Bone marrow (tissue), 2 donors: ENCODE measurements around the gene ZNF574.

Experiments
- DNase-seq, 2 donors: peaks; one replicate each; lab custom pipeline; 2025; lab: John Stamatoyannopoulos, UW

ZNF574 gene

DNA sequence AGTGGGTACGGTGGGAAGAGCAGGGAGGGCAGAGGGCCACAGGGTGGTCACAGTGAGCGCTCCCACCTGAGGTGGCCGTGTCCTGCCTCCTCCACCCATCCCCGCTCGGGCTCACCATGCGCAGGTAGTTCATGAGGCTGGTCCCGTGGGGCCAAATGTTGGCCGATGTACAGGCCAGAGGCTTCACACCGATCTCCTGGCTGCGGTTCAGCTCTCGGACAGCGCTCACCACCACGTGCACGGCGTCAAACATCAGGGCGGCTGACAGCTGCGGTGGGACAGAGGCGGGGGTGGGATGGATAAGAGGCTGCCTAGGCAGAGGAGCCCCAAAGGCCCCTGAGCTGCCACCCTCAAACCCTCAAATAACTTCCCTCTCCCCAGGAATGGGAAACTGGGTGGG is 21.8 kb upstream of the ZNF574 start:
- no peak for DNase-seq

- DNase-seq = no peak
Measured at GRCh38 chr19:42057846-42058245, 18.1 kb upstream of the ZNF574 start.

- DNase-seq = no peak
Measured at GRCh38 chr19:42059196-42059595, 16.8 kb upstream of the ZNF574 start.

GRCh38 chr19:42060117-42060516 is 15.8 kb upstream of the ZNF574 start:
- DNase-seq = no peak

DNA sequence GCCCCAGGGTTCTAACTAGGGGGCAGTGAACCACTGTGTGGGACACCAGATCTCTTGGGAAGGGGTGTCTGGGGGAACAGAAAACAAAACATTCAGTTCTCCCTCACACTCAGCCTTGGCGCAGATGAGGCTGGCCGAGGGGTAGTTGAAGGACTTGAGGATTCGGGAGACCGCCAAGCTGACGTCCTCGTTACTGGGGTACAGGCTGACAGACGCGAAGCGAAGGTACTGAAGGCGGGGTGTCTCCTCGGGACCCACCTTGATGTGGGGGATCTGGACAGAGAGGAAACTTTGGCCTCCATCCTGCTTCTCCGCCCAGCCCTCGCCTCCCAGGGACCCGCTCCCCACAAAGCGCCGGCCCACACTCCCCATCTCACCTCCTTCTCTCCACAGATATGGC is 13.6 kb upstream of the ZNF574 start:
- no peak for DNase-seq

DNA sequence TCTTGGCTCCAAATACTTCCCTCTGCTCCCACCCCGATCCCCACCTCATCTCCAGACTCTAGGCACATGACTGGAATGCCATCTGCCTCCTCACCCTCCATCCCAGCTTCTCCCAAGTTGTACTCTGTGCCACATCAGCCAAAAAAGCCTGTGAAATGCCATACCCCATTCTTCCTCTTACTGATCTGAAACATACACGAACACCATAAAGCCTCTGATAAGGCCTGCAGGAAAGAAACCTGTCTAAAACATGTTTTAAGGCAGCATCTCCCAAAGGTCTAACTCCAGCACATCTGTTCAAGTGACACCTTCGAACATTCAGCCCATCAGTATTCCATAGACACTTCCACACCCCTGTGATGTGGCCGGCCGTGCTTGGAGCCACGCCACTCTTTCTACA is 11.5 kb upstream of the ZNF574 start:
- DNase-seq = no peak

DNA sequence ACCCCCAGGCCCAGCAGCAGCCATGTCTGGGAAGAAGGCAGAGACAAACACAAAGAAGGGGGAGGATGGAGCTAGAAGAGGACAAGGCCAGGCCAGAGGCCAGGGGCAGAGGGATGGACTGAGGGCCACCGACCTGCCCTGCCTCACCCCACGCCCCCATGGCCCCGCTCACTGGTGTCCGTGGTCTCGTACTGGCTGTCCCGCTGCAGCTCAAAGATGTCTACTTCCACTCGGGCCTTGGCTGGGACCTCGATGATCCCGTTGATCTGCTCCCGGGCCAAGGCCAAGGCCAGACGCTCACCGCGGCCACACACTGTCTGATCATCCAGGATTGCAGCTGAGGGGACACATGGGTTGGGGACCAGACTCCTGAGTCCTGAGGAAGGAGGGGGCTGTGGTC is 10.9 kb upstream of the ZNF574 start:
- DNase-seq = no peak

DNA sequence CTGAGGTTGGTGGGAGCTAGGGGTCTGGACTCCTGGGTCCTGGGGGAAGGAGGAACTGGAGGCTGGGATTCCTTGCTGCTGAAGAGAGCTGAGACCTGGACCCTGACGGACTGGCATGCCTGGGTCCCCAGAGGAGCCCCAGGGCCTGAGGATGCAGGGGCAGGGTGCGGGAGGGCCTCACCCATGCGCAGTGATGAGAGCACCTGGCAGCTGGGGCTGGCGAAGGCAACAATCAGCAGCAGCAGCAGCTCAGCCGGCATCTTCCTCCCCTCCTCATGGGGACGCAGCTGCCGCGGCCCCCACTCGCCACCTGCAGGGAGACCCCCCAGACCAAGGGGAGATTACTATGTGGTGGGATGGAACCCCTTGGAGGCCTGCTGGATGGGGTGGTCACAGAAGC is 10.5 kb upstream of the ZNF574 start:
- DNase-seq = no peak

DNA sequence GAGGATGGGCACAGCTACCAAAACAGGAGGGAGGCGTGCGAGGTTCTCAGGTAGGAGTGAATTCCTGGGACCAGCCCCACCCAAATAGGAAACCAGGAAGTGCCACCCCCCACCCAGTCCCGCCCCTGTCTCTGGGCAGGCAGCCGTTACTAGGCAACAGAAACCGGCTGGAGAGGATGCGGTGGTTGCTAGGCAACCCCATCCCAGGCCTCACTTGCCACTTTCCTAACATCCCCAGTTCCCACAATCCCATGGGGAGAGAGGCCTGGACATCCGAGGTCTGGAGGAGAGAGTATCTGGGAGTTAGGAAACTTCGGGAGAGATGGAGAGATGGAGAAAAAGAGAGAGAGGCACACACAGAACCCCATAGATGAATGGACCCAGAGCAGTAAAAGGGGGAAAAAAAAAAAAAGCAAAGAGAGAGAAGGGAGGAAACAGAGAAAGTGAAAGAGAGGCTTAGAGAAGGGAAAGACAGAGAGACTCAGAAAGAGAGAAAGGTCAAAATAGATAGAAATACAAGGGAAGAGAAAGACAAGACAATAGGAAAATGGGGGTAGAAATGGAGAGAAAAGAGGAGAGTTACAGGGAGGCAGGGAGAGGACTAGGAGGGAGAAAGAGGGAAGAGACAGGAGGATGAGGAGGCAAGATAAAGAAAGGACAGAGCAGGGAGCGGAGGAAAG is 9.8 kb upstream of the ZNF574 start:
- no peak for DNase-seq

DNA sequence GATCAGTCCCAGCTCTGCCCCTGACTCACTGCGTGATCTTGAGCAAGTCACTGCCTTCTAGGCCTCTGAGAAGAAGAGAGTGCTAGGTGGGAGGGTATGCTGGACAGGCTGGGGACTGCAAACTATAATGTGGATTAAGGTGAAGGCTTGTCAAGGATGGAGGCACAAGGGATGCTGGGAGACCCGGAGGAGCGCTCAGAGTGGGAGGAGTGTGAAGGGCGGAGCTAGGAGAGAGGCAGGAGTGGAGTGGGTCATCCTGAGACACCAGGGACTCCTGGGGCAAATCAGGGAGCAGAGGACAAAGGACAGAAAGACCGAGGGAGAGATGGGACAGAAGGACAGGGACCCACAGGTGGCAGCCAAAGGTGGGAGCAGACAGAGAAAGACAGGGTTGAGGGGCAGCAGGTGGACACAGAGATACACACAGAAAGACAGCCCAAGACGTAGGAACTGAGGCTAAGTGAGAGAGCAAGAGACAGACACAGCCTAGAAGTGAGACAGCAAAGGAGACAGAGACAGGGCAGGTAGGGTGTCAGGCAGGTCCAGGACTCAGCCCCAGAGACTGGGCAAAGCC is 8.6 kb upstream of the ZNF574 start:
- no peak for DNase-seq

GRCh38 chr19:42068361-42068755 is 7.6 kb upstream of the ZNF574 start:
- DNase-seq = no peak

GRCh38 chr19:42068756-42069571 is 7.0 kb upstream of the ZNF574 start:
- DNase-seq = peak in 1 of 2 donors; percentile 11

DNA sequence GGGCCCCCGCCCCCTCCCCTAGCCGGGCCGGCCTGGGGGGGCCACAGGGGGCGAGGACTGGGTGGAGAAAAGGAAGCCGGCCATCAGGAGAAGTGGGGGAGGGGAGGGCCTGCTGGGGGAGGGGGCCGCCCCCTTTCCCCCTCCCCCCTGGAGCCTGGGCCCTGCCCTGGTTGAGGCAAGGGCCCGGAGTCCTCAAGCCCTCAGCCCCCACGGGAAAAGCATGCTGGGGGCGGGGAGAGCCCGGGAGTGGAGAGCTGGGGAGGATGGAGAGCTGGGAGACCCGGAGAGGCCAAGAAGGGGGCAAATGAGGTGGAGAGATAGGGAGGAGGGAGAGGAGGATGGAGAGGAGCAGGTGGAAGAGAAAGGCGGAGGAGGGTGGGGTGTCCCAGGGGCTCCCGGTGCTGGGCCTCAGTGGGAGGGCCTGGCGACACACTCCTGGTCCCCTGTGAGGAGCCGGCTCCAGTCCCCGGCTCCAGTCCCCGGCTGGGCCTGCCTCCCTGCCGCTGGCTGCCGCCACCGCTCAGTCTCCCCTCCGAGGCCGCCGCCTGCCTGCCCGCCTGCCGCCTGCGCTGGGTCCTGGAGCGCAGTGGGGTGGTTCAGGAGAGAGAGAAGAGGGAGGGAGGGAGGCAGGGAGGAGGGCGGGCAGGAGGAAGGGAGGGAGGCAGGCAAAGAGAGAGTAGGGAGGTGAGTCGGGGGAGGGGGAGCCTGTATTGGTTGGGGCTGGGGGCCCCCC is 6.2 kb upstream of the ZNF574 start, which contains the start of gene GRIK5:
Gene GRIK5 (minus strand): TSS at position 588 of the 733 bp plus-strand sequence. CDS start 4,436 bp downstream, outside the sequence.
- DNase-seq = no peak

DNA sequence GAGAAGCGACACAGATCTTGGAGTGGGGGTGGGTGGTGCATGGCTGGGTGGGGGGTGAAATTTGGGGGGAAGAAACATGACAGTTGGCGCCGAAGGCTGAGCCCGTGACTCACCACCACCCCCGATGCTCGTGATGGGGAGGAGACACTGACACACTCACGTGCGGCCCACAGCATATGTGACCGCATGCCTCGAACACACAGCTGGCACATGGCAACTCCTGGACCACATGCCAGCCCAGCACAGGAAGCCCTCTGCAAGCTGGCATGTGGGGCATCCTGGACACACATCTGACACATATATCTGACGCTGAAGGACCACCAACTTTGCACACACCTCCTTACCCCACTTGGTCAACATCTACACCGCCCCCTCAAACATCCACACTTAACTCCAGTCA is 4.7 kb upstream of the ZNF574 start:
- DNase-seq = no peak

- DNase-seq = no peak
Measured at GRCh38 chr19:42074513-42075363, 1.2 kb upstream of the ZNF574 start.

DNA sequence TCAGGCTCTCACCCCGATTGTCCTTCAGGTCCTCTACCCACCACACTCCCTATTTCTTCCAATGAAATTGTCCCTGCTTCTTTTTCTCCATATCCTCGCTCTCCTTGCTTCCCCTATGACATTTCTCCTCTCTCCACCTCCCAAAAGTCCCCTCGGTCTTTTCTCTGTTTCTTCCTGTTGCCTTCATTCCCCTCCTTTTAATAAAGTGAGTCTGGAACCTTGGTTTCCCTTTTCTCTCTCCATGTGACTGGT is 676 bp upstream of the ZNF574 start:
- DNase-seq = no peak

- no peak for DNase-seq
Measured at GRCh38 chr19:42076380-42076944, 496 bp downstream of the ZNF574 start.

DNA sequence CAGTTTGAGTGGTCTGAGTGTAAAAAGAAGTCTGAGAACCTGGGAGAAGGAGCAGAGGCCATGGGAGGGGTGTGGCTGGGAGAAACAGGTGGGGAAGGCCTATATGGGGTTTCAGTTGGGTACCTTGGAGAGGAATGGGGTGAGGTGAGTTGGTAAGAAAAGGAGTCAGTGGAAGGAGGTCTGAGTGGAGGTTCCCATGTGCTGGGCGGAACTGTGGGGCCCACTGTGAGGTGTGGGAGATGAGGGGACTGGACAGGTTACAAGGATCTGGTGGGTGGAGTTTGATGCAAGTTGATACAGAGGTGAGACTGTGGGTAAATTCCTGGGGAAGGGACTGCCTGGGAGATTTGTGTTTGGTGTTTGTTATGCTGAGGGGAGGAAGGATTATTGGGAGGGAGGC is 2.1 kb downstream of the ZNF574 start:
- DNase-seq = no peak

- DNase-seq = no peak
Measured at GRCh38 chr19:42078538-42079275, 2.7 kb downstream of the ZNF574 start.

DNA sequence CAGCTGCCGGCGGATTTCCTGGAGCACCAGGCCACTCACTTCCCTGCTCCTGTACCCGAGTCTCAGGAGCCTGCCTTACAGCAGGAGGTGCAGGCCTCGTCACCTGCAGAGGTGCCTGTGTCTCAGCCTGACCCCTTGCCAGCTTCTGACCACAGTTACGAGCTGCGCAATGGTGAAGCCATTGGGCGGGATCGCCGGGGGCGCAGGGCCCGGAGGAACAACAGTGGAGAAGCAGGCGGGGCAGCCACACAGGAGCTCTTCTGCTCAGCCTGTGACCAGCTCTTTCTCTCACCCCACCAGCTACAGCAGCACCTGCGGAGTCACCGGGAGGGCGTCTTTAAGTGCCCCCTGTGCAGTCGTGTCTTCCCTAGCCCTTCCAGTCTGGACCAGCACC is 3.3 kb downstream of the ZNF574 start:
- no peak for DNase-seq
